ENCODE measurements around the gene TMEM219. TPM values are rescaled to one million over a fixed set of nuclear protein-coding genes. Genes with fewer than 3 reads are reported as not detected.

The TMEM219 gene
- total RNA-seq, 1 experiment from 2014 or later = 57.7 TPM

DNA sequence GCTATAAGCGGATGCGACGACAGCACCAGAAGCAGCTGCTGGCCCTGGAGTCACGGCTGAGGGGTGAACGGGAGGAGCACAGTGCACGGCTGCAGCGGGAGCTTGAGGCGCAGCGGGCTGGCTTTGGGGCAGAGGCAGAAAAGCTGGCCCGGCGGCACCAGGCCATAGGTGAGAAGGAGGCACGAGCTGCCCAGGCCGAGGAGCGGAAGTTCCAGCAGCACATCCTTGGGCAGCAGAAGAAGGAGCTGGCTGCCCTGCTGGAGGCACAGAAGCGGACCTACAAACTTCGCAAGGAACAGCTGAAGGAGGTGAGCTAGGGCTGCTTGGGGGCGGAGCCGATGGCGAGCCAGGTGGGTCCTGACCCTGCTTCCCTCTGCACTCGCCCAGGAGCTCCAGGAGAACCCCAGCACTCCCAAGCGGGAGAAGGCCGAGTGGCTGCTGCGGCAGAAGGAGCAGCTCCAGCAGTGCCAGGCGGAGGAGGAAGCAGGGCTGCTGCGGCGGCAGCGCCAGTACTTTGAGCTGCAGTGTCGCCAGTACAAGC, 23.5 kb downstream of the TMEM219 start:
- ChIA-PET POLR2A (no interaction called here), CTCF (interaction anchor here (0.9 kb wide), 1 partner anchor 12 kb away, joined by 4 read pairs; no protein-coding TSS in a partner anchor)
- Mint-ChIP-seq H3K4me1 (ENCODE audit: low read depth, unreplicated experiment) (peaks cover 10% of the 10 kb centered on the region), H3K4me3 (ENCODE audit: unreplicated experiment) (no peak overlapping the region), H3K36me3 (ENCODE audit: insufficient read depth, unreplicated experiment) (peaks cover 72% of the 10 kb centered on the region), H3K9me3 (ENCODE audit: unreplicated experiment) (no peaks in the 10 kb centered on the region), H3K27me3 (ENCODE audit: insufficient read depth, unreplicated experiment) (no peaks in the 10 kb centered on the region), H3K27ac (ENCODE audit: unreplicated experiment) (peak overlapping the region; percentile 13)
- intact Hi-C loops (cut with micrococcal nuclease; ENCODE audit: unreplicated experiment) = no loop called here
- Histone ChIP-seq H3K4me3 (ENCODE audit: low read depth, low read length) (no peak overlapping the region), H3K9me3 (no peaks in the 10 kb centered on the region), H3K4me1 (no peaks in the 10 kb centered on the region), H3K36me3 (ENCODE audit: control insufficient read depth, insufficient read depth, low read length) (peaks cover 3% of the 10 kb centered on the region), H3K27me3 (replicated peaks; ENCODE audit: control insufficient read depth, insufficient read depth, low read length) (no peaks in the 10 kb centered on the region)
- TF ChIP-seq, protein P1, sequence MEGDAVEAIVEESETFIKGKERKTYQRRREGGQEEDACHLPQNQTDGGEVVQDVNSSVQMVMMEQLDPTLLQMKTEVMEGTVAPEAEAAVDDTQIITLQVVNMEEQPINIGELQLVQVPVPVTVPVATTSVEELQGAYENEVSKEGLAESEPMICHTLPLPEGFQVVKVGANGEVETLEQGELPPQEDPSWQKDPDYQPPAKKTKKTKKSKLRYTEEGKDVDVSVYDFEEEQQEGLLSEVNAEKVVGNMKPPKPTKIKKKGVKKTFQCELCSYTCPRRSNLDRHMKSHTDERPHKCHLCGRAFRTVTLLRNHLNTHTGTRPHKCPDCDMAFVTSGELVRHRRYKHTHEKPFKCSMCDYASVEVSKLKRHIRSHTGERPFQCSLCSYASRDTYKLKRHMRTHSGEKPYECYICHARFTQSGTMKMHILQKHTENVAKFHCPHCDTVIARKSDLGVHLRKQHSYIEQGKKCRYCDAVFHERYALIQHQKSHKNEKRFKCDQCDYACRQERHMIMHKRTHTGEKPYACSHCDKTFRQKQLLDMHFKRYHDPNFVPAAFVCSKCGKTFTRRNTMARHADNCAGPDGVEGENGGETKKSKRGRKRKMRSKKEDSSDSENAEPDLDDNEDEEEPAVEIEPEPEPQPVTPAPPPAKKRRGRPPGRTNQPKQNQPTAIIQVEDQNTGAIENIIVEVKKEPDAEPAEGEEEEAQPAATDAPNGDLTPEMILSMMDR (IDR thresholded peaks at IDR 0.05; ENCODE audit: insufficient read depth in 1 of 2, low read depth in 1 of 2, low read length in 1 of 2, severe bottlenecking in 1 of 2, unreplicated experiment in 1 of 2) = no peak
- DNase-seq = no peak
- no TSS peak for BruUV-seq (replicated peaks)

- Mint-ChIP-seq H3K27me3 (ENCODE audit: insufficient read depth, unreplicated experiment) (no peaks in the 10 kb centered on the region), H3K9me3 (ENCODE audit: unreplicated experiment) (no peaks in the 10 kb centered on the region), H3K4me1 (ENCODE audit: low read depth, unreplicated experiment) (peaks cover 10% of the 10 kb centered on the region), H3K4me3 (ENCODE audit: unreplicated experiment) (no peak overlapping the region), H3K36me3 (ENCODE audit: insufficient read depth, unreplicated experiment) (peaks cover 65% of the 10 kb centered on the region), H3K27ac (ENCODE audit: unreplicated experiment) (peak overlapping the region; percentile 13)
- TF ChIP-seq, protein P1 (IDR thresholded peaks at IDR 0.05; ENCODE audit: insufficient read depth in 1 of 2, low read depth in 1 of 2, low read length in 1 of 2, severe bottlenecking in 1 of 2, unreplicated experiment in 1 of 2) = no peak
- DNase-seq = no peak
- POLR2A ChIA-PET = no interaction called here
- CTCF ChIA-PET = interaction anchor here (0.6 to 0.9 kb wide), 2 partner anchors 13 to 16 kb away, joined by 4 to 7 read pairs; no protein-coding TSS in a partner anchor
- BruUV-seq (replicated peaks) = no TSS peak
- peaks cover 3% of the 10 kb centered on the region for H3K36me3 ChIP-seq (ENCODE audit: control insufficient read depth, insufficient read depth, low read length)
- no peak overlapping the region for H3K4me3 ChIP-seq (ENCODE audit: low read depth, low read length)
- H3K4me1 ChIP-seq = no peaks in the 10 kb centered on the region
- intact Hi-C loops (cut with micrococcal nuclease; ENCODE audit: unreplicated experiment) = no loop called here
- H3K27me3 ChIP-seq (replicated peaks; ENCODE audit: control insufficient read depth, insufficient read depth, low read length) = no peaks in the 10 kb centered on the region
- no peaks in the 10 kb centered on the region for H3K9me3 ChIP-seq
These were observed 24.4 kb downstream of the TMEM219 start for GRCh38 chr16:29986231-29986630.

DNA sequence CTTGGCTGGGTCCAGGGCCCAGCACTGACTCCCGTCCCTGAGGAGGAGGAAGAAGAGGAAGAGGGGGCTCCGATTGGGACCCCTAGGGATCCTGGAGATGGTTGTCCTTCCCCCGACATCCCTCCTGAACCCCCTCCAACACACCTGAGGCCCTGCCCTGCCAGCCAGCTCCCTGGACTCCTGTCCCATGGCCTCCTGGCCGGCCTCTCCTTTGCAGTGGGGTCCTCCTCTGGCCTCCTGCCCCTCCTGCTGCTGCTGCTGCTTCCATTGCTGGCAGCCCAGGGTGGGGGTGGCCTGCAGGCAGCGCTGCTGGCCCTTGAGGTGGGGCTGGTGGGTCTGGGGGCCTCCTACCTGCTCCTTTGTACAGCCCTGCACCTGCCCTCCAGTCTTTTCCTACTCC, 25.1 kb downstream of the TMEM219 start:
- Mint-ChIP-seq H3K36me3 (ENCODE audit: insufficient read depth, unreplicated experiment) (peaks cover 64% of the 10 kb centered on the region), H3K4me1 (ENCODE audit: low read depth, unreplicated experiment) (peaks cover 10% of the 10 kb centered on the region), H3K4me3 (ENCODE audit: unreplicated experiment) (no peak overlapping the region), H3K27ac (ENCODE audit: unreplicated experiment) (no peak overlapping the region), H3K27me3 (ENCODE audit: insufficient read depth, unreplicated experiment) (no peaks in the 10 kb centered on the region), H3K9me3 (ENCODE audit: unreplicated experiment) (no peaks in the 10 kb centered on the region)
- CTCF ChIA-PET = interaction anchor here (0.5 kb wide), 1 partner anchor 138 kb away, joined by 3 read pairs; no protein-coding TSS in a partner anchor
- H3K27me3 ChIP-seq (replicated peaks; ENCODE audit: control insufficient read depth, insufficient read depth, low read length) = no peaks in the 10 kb centered on the region
- H3K9me3 ChIP-seq = no peaks in the 10 kb centered on the region
- H3K4me3 ChIP-seq (ENCODE audit: low read depth, low read length) = no peak overlapping the region
- no peak for DNase-seq
- intact Hi-C loops (cut with micrococcal nuclease; ENCODE audit: unreplicated experiment) = no loop called here
- TF ChIP-seq, protein P1 (IDR thresholded peaks at IDR 0.05; ENCODE audit: insufficient read depth in 1 of 2, low read depth in 1 of 2, low read length in 1 of 2, severe bottlenecking in 1 of 2, unreplicated experiment in 1 of 2) = no peak
- POLR2A ChIA-PET = no interaction called here
- BruUV-seq (replicated peaks) = no TSS peak
- no peaks in the 10 kb centered on the region for H3K4me1 ChIP-seq
- H3K36me3 ChIP-seq (ENCODE audit: control insufficient read depth, insufficient read depth, low read length) = peaks cover 3% of the 10 kb centered on the region
